ENCODE data around the gene POLE.

Gene POLE

DNA sequence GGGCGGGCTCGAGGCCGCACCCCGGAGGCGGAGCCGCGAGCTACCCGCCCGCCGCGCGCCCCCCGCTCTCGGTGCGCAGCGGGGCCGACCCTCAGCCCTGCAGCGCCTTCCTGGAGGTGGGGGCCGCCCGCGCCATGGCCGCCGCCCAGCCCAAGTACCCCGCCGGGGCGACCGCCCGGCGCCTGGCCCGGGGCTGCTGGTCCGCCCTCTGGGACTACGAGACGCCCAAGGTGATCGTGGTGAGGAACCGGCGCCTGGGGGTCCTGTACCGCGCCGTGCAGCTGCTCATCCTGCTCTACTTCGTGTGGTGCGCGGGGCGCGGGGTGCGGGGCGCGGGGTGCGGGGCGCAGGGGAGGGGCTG, 68.5 kb downstream of the POLE start, which contains the start of gene P2RX2:
TSS of gene P2RX2 (plus strand) at position 94 of the 361 bp plus-strand sequence. CDS start at position 135, 41 bp downstream.
- no peak within 1 kb of the TSS for H3K27ac ChIP-seq (ENCODE audit: low read depth, low read length)
- no peak within 1 kb of the TSS for H3K4me3 ChIP-seq (ENCODE audit: low read length)
- peaks cover 3% of the 10 kb centered on the region; the same call in 1 of the 2 replicates for H3K4me1 ChIP-seq (ENCODE audit: control insufficient read depth, low read length)
- TF ChIP-seq, protein P1, sequence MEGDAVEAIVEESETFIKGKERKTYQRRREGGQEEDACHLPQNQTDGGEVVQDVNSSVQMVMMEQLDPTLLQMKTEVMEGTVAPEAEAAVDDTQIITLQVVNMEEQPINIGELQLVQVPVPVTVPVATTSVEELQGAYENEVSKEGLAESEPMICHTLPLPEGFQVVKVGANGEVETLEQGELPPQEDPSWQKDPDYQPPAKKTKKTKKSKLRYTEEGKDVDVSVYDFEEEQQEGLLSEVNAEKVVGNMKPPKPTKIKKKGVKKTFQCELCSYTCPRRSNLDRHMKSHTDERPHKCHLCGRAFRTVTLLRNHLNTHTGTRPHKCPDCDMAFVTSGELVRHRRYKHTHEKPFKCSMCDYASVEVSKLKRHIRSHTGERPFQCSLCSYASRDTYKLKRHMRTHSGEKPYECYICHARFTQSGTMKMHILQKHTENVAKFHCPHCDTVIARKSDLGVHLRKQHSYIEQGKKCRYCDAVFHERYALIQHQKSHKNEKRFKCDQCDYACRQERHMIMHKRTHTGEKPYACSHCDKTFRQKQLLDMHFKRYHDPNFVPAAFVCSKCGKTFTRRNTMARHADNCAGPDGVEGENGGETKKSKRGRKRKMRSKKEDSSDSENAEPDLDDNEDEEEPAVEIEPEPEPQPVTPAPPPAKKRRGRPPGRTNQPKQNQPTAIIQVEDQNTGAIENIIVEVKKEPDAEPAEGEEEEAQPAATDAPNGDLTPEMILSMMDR (IDR thresholded peaks at IDR 0.05; ENCODE audit: low read depth, low read length, poor library complexity, severe bottlenecking), result no peak
- no peak for TF ChIP-seq EZH2phosphoT487 (IDR thresholded peaks at IDR 0.05; ENCODE audit: borderline replicate concordance, low read length)
- no peaks in the 10 kb centered on the region for H3K9me2 ChIP-seq (replicated peaks; ENCODE audit: control insufficient read depth, low read length)
- no peaks in the 10 kb centered on the region for H4K20me1 ChIP-seq (ENCODE audit: control insufficient read depth, insufficient read depth, low read depth, low read length)
- H3F3A ChIP-seq (ENCODE audit: control insufficient read depth, insufficient read depth), result peaks cover 7% of the 10 kb centered on the region
- H3K27me3 ChIP-seq (ENCODE audit: control insufficient read depth, low read length), result no peaks in the 10 kb centered on the region
- no peak within 1 kb of the TSS for H3K4me2 ChIP-seq (ENCODE audit: low read length)
- H3K9me3 ChIP-seq (ENCODE audit: control insufficient read depth, insufficient read depth, low read length), result peaks cover 6% of the 10 kb centered on the region; the same call in 1 of the 2 replicates
- H3K79me2 ChIP-seq (ENCODE audit: control insufficient read depth, low read length), result no peaks in the 10 kb centered on the region
- peaks cover 10% of the 10 kb centered on the region for H3K36me3 ChIP-seq (ENCODE audit: control insufficient read depth, low read length)

DNA sequence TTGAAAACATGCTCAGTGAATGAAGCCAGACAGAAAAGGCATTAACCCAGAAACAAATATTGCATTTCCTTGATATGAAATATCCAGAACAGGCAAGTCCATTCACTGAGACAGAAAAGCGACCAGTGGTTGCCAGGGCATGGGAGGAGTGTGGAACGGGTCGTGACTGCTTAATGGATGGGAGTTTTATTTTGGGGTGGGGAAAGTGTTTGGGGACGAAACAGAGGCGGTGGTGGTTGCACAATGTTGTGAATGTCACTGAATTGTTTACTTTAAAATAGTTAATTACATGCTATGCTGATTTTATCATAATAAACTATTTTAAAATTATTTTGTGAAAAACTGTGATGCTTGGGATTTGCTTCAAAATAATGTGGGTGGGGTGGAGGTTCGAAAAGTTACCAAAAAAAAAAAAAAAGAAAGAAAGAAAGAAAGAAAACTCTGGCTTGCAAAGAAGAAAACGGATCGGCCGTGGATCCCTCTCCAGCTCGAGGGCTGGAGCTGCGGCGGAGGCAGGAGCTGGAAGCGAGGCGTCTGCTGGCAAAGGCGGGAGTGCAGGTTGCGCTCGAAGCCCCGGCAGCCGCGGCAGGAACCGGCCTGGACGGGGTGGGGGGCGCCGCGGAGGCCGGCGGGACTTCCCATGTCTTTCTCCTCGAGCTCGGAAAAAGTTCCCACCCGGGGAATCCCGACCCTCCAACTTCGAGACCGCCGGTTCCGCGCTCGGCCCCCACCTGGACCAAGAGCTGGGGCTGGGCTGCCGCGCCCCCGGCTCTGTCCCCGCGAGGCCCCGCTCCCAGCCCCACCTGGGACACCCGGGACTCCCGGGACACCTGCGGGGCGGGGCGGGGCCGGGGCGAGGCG, 69.1 kb downstream of the POLE start:
- Histone ChIP-seq H3K27ac (ENCODE audit: low read depth, low read length) (no peak overlapping the region), H3K4me1 (ENCODE audit: control insufficient read depth, low read length) (peaks cover 3% of the 10 kb centered on the region; the same call in 1 of the 2 replicates), H3F3A (ENCODE audit: control insufficient read depth, insufficient read depth) (peaks cover 7% of the 10 kb centered on the region), H4K20me1 (ENCODE audit: control insufficient read depth, insufficient read depth, low read depth, low read length) (no peaks in the 10 kb centered on the region), H3K36me3 (ENCODE audit: control insufficient read depth, low read length) (peaks cover 5% of the 10 kb centered on the region; the same call in 1 of the 2 replicates), H3K9me3 (ENCODE audit: control insufficient read depth, insufficient read depth, low read length) (peaks cover 6% of the 10 kb centered on the region; the same call in 1 of the 2 replicates), H3K4me3 (ENCODE audit: low read length) (no peak overlapping the region), H3K27me3 (ENCODE audit: control insufficient read depth, low read length) (no peaks in the 10 kb centered on the region), H3K79me2 (ENCODE audit: control insufficient read depth, low read length) (no peaks in the 10 kb centered on the region), H3K4me2 (ENCODE audit: low read length) (no peak overlapping the region), H3K9me2 (replicated peaks; ENCODE audit: control insufficient read depth, low read length) (no peaks in the 10 kb centered on the region)
- no peak for TF ChIP-seq EZH2phosphoT487 (IDR thresholded peaks at IDR 0.05; ENCODE audit: borderline replicate concordance, low read length)
- TF ChIP-seq, protein P1 (IDR thresholded peaks at IDR 0.05; ENCODE audit: low read depth, low read length, poor library complexity, severe bottlenecking), result no peak

DNA sequence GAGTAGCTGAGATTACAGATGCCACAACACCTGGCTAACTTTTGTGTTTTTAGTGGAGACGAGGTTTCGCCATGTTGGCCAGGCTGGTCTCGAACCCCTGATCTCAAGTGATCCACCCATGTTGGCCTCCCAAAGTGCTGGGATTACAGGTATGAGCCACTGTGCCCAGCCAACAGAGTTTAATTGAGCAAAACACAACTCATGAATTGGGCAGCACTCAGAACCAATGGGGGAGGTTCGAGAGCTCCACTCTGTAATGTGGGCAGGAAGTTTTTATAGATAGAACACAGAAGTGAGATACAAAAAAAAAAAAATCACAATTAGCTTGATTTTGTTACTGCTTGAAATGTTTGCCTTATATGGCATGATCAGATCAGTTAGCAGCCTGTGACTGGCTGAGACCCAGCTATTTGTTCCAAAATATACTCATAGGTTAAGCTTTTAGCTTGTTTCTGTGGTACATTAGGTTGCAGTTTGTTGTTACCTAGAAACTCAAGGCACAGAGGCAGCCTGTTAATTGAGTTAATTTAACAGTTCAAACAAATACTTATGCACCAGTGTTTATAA, 69.9 kb downstream of the POLE start:
- Histone ChIP-seq H3K9me2 (replicated peaks; ENCODE audit: control insufficient read depth, low read length) (no peaks in the 10 kb centered on the region), H3K9me3 (ENCODE audit: control insufficient read depth, insufficient read depth, low read length) (peaks cover 6% of the 10 kb centered on the region; the same call in 1 of the 2 replicates), H3K27me3 (ENCODE audit: control insufficient read depth, low read length) (0 out of 2 replicates have a peak, but pooled peaks cover 3% of the 10 kb centered on the region), H4K20me1 (ENCODE audit: control insufficient read depth, insufficient read depth, low read depth, low read length) (no peaks in the 10 kb centered on the region), H3K4me2 (ENCODE audit: low read length) (no peak overlapping the region), H3K79me2 (ENCODE audit: control insufficient read depth, low read length) (no peaks in the 10 kb centered on the region), H3K4me3 (ENCODE audit: low read length) (no peak overlapping the region), H3K36me3 (ENCODE audit: control insufficient read depth, low read length) (no peaks in the 10 kb centered on the region), H3K27ac (ENCODE audit: low read depth, low read length) (no peak overlapping the region), H3K4me1 (ENCODE audit: control insufficient read depth, low read length) (peaks cover 3% of the 10 kb centered on the region; the same call in 1 of the 2 replicates), H3F3A (ENCODE audit: control insufficient read depth, insufficient read depth) (peaks cover 4% of the 10 kb centered on the region; the same call in 1 of the 2 replicates)
- TF ChIP-seq, protein P1 (IDR thresholded peaks at IDR 0.05; ENCODE audit: low read depth, low read length, poor library complexity, severe bottlenecking), result no peak
- TF ChIP-seq EZH2phosphoT487 (IDR thresholded peaks at IDR 0.05; ENCODE audit: borderline replicate concordance, low read length), result no peak

Measured in DOHH2 (cell line).